Measurements from ENCODE around the gene SMARCA2.

SMARCA2 gene

GRCh38 chr9:2170722-2171121, 155.6 kb downstream of the SMARCA2 start:
- DNase-seq (ENCODE audit: low read depth) = no peak

GRCh38 chr9:2173170-2173569, 158.0 kb downstream of the SMARCA2 start:
- DNase-seq (ENCODE audit: low read depth) = no peak

GRCh38 chr9:2173861-2174260, 158.7 kb downstream of the SMARCA2 start:
- DNase-seq (ENCODE audit: low read depth) = no peak

DNA sequence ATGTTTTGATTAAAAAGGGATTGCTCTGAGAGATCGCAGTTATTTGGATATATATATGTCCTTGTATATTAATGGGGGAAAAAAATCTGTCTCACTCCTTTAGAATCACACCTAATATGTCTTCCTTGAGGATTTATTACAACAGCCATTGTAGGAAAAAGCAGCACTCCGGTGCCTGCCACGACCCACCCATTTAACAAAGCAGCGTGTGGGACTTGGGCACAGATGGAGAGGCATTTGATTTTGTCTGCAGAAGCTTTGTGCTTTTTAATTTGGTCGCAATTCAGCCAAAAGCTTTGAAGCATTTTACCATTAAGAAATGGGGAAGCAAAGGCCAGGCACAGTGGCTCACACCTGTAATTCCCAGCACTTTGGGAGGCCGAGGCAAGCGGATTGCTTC, 159.2 kb downstream of the SMARCA2 start:
- no peak for DNase-seq (ENCODE audit: low read depth)

DNA sequence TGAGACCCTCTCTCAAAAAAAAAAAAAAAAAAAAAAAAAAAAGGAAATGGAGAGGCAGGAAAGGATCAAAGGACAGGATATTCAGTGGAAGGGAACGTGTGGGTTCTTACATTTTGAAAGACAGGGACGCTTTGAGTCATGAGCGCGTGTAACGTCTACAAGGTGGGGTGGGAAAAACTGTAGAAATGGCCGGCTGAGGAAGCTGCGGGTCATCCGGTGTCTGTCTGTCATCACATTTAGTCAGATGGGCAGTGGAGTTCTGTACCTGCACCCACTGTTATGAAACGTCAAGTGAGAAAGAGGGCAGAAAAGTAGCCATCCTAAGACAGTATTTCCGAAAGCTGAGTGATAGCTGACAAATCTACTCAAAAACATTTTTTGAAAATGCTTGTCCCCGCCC, 159.8 kb downstream of the SMARCA2 start:
- DNase-seq (ENCODE audit: low read depth) = no peak

DNA sequence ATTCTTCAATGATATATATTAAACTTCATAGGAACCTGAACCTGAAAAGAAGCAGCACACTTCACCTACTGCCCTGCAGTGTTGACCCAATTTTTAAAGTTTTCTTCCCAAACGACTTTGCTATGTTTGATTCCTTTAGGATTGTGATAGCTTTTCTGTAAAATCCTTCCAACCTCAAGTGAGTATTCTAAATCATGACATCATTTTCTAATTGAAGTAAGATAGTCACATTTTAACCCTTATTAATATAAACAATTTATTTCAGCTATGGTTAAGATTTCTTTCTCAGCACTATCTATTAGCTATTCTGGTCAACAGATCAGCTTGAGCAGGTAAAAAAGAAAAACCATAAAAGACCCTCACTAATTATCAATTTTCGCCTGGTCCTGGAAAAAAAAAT, 162.0 kb downstream of the SMARCA2 start:
- DNase-seq (ENCODE audit: low read depth) = no peak

DNA sequence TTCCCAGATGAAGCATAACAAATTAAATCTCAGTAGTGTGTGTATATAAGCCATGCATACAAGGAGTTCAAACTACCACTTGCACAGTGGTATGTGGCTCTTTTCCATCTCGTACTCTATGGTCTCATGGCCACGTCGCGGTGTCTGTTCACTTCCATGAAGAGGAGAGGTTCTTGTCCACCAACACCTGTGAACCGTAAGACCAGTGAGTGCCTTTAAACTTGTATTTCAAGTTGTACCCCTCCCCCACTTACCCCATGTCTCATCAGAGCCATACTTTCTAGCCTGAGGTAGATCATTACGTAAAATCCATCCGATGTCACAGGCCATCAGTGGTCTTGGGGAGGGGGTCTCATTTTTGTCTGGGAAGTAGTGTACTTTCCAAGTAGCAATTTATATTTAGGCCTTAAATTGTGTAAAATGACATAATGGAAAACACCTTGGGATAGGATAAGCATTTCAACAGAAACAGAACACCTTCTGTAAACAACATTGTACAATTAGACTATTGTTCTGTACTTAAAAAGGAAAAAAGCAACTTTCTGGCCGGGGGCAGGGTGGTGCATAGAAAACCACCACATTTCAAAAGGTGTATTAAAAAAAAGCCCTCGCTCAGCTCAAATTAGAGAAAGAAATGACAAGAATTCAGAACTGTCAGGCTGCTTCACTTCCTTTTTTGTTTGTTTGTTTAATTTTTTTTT, 163.0 kb downstream of the SMARCA2 start:
- no peak for DNase-seq (ENCODE audit: low read depth)

DNA sequence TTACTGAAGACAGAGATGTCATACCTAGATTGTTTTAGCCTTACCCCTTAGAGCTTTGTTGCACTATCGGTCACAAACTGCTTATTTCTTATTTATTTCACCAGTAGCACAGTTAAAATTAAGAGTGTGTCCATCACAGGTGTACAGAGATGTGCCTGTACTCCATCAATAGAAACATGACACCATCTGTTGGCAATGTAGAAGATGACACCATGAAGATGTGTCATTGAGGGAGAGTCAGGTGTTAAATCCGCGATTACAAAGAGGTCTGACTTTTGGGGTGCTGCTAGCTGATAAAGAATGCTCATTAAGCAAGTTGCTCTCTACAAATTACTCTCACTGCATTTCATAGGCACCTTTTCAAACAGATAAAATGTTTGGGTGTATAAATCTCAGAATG, 164.4 kb downstream of the SMARCA2 start:
- no peak for DNase-seq (ENCODE audit: low read depth)

GRCh38 chr9:2180154-2180553, 165.0 kb downstream of the SMARCA2 start:
- no peak for DNase-seq (ENCODE audit: low read depth)

DNA sequence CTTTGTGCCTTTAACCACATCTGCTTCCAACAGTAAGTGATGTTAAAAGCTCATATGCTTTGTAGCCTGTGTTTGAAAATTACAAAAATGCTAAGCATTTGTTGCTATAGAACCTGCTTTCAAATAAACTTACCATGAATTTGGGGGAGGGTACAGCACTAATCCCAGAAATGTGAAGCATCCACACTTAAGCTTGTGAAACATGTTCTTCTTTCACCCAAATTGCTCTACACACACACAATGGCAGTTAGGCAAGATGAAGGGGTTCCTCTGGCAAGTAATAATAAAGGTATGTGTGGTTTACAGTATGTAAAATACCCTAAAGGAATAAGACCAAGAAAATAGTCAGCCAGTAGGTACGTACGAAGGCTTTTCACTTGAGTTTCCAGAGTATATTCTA, 165.6 kb downstream of the SMARCA2 start:
- DNase-seq (ENCODE audit: low read depth) = no peak

- no peak for DNase-seq (ENCODE audit: low read depth)
Measured at GRCh38 chr9:2181792-2182191, 166.6 kb downstream of the SMARCA2 start.

- no peak for DNase-seq (ENCODE audit: low read depth)
Measured at GRCh38 chr9:2190939-2191608, 175.9 kb downstream of the SMARCA2 start.

GRCh38 chr9:2191609-2191972, 176.4 kb downstream of the SMARCA2 start:
- no peak for DNase-seq (ENCODE audit: low read depth)

GRCh38 chr9:2192356-2192979, 177.3 kb downstream of the SMARCA2 start:
- DNase-seq (ENCODE audit: low read depth) = no peak

DNA sequence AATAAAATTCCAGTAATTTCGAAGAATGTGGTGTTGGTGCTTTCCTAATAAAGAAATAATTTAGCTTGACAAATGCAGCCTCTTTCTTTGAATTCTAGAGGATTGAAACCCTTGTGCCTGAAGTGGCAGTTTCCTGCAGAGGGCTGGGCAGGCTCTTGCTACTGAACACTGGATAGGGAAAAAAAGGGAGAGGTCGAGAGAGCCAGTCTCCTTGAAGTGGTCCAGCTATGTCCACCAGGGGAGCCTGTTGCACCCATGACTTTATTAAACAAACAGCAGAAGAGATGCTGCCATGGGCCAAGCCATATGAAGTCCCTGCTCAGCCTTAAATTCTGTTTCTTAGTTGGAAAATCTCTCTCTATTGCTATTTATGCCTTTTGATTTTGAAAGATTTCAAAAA, 178.4 kb downstream of the SMARCA2 start:
- DNase-seq (ENCODE audit: low read depth) = no peak

DNA sequence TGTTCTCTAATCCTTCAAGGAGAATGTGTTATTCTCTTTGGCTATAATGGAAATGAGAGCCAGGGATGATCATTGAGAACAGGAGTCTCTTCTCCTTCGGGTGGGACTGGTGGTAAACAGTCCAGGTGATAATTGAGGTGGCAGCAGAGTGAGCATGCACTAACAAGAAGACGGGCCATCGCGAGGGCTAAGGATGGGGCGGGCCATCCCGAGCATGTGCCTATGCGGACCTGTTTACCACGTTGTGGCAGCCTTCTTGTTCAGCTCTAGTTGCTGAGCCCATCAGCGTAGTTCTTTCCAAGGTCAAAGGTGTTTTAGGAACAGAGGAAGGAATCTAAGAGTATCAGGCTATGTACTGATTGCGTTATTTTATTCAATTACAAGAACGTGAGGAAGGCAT, 180.1 kb downstream of the SMARCA2 start:
- DNase-seq (ENCODE audit: low read depth) = no peak

- no peak for DNase-seq (ENCODE audit: low read depth)
Measured at GRCh38 chr9:2196757-2197156, 181.6 kb downstream of the SMARCA2 start.

DNA sequence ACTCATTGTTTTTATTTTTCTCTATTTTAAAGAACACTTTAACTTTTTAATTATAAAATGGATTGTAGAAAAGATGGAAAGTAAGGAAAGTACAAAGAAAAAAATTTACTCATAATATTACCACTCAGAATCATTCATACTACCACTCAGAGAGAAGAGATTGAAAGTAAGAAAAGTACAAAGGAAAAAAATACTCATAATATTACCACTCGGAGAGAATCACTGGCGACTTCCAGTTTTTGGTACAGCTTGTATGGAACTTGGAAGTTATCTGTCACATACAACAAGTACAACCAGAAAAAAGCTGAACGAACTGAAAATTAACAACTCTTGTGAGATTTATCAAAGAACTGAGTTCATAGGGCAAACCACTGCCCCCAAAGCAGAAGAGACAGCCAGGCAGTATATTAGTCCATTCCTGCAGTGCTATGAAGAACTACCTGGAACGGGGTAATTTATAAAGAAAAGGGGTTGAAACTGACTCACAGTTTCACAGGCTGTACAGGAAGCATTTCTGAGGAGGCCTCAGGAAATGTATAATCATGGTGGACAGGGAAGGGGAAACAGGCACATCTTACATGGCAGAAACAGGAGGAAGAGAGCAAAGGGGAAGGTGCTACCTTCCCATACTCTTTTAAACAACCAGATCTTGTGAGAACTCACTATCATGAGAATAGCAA, 183.9 kb downstream of the SMARCA2 start:
- DNase-seq (ENCODE audit: low read depth) = no peak

DNA sequence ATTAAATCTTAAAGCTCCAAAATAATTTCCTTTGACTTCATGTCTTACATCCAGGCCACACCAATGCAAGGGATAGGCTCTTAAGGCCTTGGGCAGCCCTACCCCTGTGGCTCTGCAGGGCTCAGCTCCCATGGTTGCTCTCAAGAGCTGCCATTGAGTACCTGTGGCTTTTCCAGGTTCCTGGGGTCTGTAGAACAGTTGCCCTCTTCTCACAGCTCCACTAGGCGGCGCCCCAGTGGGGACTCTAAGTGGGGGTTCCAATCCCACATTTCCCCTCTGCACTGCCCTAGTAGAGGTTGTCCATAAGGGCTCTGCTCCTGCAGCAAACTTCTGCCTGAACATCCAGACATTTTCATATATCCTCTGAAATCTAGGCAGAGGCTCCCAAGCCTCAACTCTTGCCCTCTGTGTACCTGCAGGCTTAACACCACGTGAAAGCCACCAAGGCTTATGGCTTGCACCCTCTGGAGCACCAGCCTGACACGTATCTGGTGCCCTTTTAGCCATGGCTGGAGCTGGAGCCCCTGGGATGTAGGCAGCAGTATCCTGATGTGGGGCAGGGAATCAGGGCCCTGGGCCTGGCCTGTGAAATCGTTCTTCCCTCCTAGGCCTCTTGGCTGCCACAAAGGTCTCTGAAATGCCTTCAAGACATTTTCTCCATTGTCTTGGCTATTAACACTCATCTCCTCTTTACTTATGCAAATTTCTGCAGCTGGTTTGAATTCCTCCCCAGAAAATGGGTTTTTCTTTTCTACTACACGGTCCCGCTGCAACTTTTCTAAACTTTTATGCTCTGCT, 185.1 kb downstream of the SMARCA2 start:
- no peak for DNase-seq (ENCODE audit: low read depth)

DNA sequence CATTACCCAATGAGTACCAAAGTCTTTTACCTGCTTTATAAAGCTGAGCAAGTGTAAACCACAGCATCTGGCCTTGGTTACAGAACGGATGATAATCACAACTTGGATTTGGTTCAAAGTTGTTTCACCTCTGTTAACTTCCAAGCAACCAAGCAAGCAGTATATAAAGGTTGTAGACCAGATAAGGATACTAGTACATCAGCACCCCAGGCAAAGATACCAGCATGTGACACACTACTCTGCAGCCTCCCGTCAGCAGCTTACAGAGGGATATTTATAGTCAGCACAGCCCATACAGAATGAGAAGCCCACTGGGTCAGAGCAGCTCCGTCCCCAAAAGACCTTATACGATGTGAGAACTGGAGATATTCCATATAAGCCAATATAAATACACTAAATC, 193.3 kb downstream of the SMARCA2 start:
- no peak for DNase-seq (ENCODE audit: low read depth)

DNA sequence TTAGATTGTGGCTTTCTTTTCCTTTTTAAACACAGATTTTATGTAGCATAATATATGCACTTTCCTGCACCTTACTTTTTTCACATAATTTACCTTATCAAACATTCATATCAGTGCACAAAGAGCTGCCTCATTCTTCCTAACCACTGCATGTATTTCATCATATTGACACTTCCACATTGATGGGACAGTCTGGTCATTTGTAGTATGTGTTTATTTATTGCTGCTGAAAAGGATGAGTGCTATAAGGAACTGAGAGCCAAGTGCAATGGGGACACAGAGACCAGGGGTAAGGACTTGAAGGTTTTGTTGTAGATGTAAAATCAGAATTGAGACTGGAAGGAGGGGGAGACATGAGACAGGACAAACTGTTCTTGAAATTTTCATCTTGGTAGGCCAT, 193.8 kb downstream of the SMARCA2 start:
- DNase-seq (ENCODE audit: low read depth) = no peak

DNA sequence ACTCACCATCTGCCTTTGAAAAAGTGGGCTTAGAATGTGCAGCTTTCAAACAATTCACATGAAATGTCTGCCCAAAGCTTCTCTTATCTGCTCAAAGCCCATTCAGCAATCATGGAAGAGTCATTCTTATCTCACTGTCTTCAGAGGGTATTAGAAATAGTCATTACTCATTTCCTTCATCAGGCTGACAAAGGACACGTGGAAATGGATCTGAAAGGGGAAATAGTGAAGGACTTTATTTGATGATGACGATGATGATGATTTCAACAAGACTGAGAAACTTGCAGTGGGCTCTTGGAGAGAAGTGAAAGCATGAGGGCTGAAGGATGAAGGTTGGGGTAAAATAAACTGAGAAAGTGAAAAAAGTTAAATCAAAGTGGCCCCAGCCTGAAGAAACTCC, 194.3 kb downstream of the SMARCA2 start:
- DNase-seq (ENCODE audit: low read depth) = no peak
